ENCODE data around the gene STX5. TPM values are rescaled to one million over a fixed set of nuclear protein-coding genes. Genes with fewer than 3 reads are reported as not detected.

STX5 gene
- total and polyA plus RNA-seq, 9 of the 15 experiments (the other 6 are each of a cell fraction or from before 2014, with no cell fraction given) = 2.8 to 28.6 (median 23.7) TPM

DNA sequence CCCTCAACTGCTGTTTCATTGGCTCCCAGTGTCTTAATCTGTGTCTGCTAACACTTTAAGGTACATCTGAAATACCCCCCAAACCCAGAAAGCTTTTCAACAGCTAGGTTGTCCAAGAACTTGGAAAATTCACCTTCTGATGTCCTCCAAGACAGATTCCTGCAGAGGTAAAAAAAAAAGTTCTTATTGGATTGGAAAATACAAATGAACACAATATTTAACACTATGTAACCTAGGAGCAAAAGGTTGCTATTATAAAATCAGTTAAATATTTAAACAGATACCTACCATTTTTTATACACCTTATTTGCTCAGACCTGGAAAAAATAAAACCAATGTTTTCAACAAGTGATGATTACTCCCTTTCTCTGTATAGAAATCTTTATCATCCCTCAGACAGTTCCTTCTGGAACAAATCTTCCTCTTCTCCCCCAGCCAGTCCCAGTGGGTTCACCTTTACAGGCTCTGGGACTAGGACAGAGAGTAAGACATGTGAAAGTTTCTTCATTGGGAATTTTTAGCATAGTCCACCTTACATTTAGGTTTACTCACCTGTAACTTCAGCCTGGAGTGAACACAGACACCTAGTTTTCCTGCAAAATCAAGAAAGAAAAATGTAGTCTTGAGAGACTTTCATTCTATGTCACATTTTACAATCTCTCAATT is 20.8 kb upstream of the STX5 start (continued):
- no peak for TF ChIP-seq IRF2 (CRISPR knock-in tag; IDR thresholded peaks at IDR 0.05)

DNA sequence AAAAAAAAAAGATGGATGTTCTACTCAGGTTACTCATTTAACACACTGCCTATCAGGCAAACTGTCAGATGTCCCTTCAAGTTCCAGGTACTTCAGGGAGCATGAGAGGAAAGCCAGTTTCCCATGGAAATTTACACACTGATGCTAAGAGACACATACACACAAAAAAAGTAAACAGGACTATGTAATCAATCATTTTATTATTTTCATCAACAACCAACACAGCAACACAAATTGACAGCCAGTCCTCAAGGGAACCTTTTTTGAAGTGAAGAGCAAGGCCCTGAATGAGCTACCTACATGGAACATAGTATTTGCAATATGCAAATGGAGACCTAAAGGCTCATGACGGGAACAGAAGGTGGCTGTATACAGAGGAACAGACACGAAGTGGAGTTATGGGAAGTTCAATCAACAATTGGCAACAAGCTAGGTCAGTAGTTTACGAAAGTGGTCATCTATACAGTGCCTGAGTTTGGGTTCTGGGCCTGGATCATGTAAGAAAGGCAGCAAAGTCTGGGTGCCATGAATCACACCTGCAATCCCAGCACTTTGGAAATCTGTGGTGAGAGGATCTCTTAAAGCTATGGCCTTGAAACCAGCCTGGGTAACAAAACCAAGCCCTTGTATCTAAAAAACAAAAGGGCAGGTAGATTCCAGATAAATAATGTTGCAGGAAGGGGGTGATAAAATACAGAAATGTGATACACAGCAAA is 20.1 kb upstream of the STX5 start:
- intact Hi-C loops (cut with micrococcal nuclease) (no loop called here), in situ Hi-C loops (cut with MboI) (loop anchor here (25.0 kb wide), 1 partner anchor 465 kb away; no protein-coding TSS in a partner anchor)
- FAIRE-seq (no peak), ATAC-seq (peak; percentile 2), DNase-seq (ENCODE audit: extremely low read depth in 1 of 4, low spot score in 3 of 4) (peak in 1 of 4 experiments; percentile 34)
- H3K79me2 ChIP-seq (ENCODE audit: control insufficient read depth, insufficient read depth, low read length) = peaks cover 56% of the 10 kb centered on the region
- WGBS (ENCODE audit: insufficient coverage, low coverage, missing lambda C conversion rate) = 12% methylated on average over 3 of the region's 3 CpGs
- peak overlapping the region; percentile 74; the same call in 1 of the 2 replicates for H3K4me3 ChIP-seq
- no peaks in the 10 kb centered on the region for H3K9me1 ChIP-seq (ENCODE audit: control insufficient read depth, insufficient read depth, low read length)
- peaks cover 44% of the 10 kb centered on the region for H4K20me1 ChIP-seq (replicated peaks; ENCODE audit: control insufficient read depth, insufficient read depth, low read length)
- ChIA-PET POLR2A (interaction anchor here (0.6 to 10.0 kb wide), 16 partner anchors 7 to 260 kb away, joined by 3 to 403 read pairs (median 8); partner anchors contain the start of genes SLC3A2, STX5, TEX54 and TTC9C), CTCF (ENCODE audit: low intra/inter-chr PET ratio) (no interaction called here)
- no peaks in the 10 kb centered on the region for H3K27me3 ChIP-seq (ENCODE audit: control insufficient read depth in 2 of 2, insufficient read depth in 2 of 2, low read length in 2 of 2)
- peaks cover 0 to 14% of the 10 kb centered on the region in 2 experiments; a peak in 2 of 5 replicates for H3K4me1 ChIP-seq (replicated peaks in 1 of 2; ENCODE audit: control insufficient read depth in 2 of 2, insufficient read depth in 2 of 2, low read length in 2 of 2)
- peaks cover 42% of the 10 kb centered on the region for H3K36me3 ChIP-seq (ENCODE audit: control insufficient read depth, insufficient read depth, low read length)
- H3K27ac ChIP-seq (ENCODE audit: extremely low read depth, low read depth, low read length) = peak overlapping the region; percentile 26
- H3K9ac ChIP-seq (ENCODE audit: insufficient read depth in 1 of 2, low read depth in 2 of 2, low read length in 2 of 2) = peak overlapping the region; percentile 8 to 96; a peak in 2 of 4 replicates
- H3K4me2 ChIP-seq (ENCODE audit: insufficient read depth, low read length) = peak overlapping the region; percentile 99
- BruUV-seq (replicated peaks) = no TSS peak
- no peaks in the 10 kb centered on the region for H3K9me3 ChIP-seq (replicated peaks; ENCODE audit: control insufficient read depth, insufficient read depth, low read depth, low read length)
- H2AFZ ChIP-seq (ENCODE audit: low read depth, low read length) = no peak overlapping the region
- no peak for TF ChIP-seq ZNF174 (CRISPR knock-in tag; IDR thresholded peaks at IDR 0.05)
- no peak for TF ChIP-seq ZNF551 (CRISPR knock-in tag; IDR thresholded peaks at IDR 0.05)
- TF ChIP-seq HNRNPL (IDR thresholded peaks at IDR 0.05; ENCODE audit: low read depth, low read length) = peak; percentile 75; the same call in 1 of the 2 replicates
- TF ChIP-seq HNRNPLL (IDR thresholded peaks at IDR 0.05; ENCODE audit: low read depth, low read length, poor library complexity, severe bottlenecking) = no peak
- TF ChIP-seq SIN3A (IDR thresholded peaks at IDR 0.05; ENCODE audit: borderline replicate concordance in 2 of 2, control insufficient read depth in 1 of 2, low read depth in 2 of 2, low read length in 2 of 2) = no peak
- no peak for TF ChIP-seq ZKSCAN1 (IDR thresholded peaks at IDR 0.05; ENCODE audit: low read depth, low read length)
- peak; percentile 50; the same call in 1 of the 2 replicates for TF ChIP-seq TGIF2 (CRISPR knock-in tag; IDR thresholded peaks at IDR 0.05)
- TF ChIP-seq BCL6 (CRISPR knock-in tag; IDR thresholded peaks at IDR 0.05) = no peak
- peak; percentile 32 for TF ChIP-seq SP1 (CRISPR knock-in tag; IDR thresholded peaks at IDR 0.05)
- TF ChIP-seq RBM22 (IDR thresholded peaks at IDR 0.05; ENCODE audit: low read depth, low read length, poor library complexity, severe bottlenecking) = no peak
- no peak for TF ChIP-seq E2F3 (CRISPR knock-in tag; IDR thresholded peaks at IDR 0.05)
- TF ChIP-seq FUS (optimal IDR thresholded peaks at IDR 0.05; ENCODE audit: low read depth, low read length) = peak; percentile 18
- TF ChIP-seq POLR3G (IDR thresholded peaks at IDR 0.05; ENCODE audit: extremely low read depth, insufficient read length, insufficient replicate concordance) = no peak
- peak; percentile 53 for TF ChIP-seq POLR2AphosphoS5 (IDR thresholded peaks at IDR 0.05; ENCODE audit: control insufficient read depth, insufficient read depth, low read depth, low read length)
- peak; percentile 43 for TF ChIP-seq ZFX (CRISPR knock-in tag; IDR thresholded peaks at IDR 0.05)
- TF ChIP-seq FOXA1 (IDR thresholded peaks at IDR 0.05; ENCODE audit: borderline replicate concordance) = no peak
- TF ChIP-seq ARID1B (IDR thresholded peaks at IDR 0.05) = no peak
- TF ChIP-seq RBFOX2 (IDR thresholded peaks at IDR 0.05; ENCODE audit: low read depth, low read length) = peak; percentile 78; the same call in 1 of the 2 replicates
- TF ChIP-seq POLR2G (IDR thresholded peaks at IDR 0.05; ENCODE audit: low read depth, low read length) = 0 out of 2 replicates have a peak, but pooled peaks have one; percentile 13
- TF ChIP-seq ZNF77 (CRISPR knock-in tag; IDR thresholded peaks at IDR 0.05) = no peak
- TF ChIP-seq CSDE1 (IDR thresholded peaks at IDR 0.05) = 0 out of 4 replicates have a peak, but pooled peaks of 1 of the 2 experiments have one; percentile 25

Data from K562 (cell line).